Epidermal melanocyte (primary cell): ENCODE data around the gene ZNF526.

Source experiments
- DNase-seq: peaks from one replicate; pipeline ENCODE4 v3.0.0; 2011; ENCODE audit warnings: low spot score; ENCODE audit not compliant: insufficient read length

ZNF526 gene

DNA sequence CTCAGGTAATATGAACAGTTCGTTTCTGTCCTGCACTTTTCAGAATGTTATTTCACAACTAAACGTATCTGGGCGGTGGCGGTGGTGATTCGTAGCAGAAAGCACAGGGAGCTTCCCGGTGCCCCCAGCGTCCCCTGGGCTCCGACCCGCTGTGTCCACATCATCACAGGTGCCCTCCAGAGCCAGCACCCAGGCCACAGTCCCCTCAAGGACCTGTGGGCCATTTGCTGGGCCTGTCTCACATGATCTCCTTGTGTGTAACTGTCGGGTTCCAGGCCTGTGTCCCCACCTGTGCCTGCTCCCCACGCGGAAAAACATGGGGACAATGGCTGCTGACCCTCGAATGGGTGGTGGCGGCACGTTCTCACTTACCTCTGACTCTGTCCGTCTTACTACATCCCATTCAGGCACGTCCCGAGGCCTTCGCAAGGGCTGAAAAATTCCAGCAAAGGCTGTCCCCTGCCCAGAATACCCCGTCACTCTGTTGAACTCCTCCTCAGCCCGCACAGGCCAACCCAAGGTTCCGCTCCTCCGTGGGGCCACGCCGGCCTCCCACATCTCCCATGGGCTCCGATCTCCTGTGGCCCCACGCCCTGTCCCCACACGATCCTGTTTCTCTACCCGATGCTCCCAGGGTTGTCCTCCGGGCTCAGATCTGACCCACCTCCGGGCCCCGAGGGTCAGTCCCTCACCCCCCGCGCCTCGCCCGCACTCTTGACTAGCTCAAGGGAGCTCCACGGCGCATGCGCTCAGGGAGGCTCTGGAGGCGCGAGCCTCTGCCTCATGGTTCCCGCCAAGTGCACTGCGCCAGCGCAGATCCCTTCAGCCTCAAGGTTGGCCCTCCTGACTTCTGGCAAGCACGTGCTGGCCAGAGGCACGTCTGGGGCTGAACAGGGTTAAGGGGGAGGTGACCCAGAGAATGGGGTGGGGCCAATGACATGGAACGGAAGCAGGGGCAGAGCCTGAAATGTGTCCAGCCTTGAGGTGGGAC is 23.8 kb upstream of the ZNF526 start:
- no peak for DNase-seq

- DNase-seq, result no peak
Measured at GRCh38 chr19:42197375-42197817, 22.7 kb upstream of the ZNF526 start.

DNA sequence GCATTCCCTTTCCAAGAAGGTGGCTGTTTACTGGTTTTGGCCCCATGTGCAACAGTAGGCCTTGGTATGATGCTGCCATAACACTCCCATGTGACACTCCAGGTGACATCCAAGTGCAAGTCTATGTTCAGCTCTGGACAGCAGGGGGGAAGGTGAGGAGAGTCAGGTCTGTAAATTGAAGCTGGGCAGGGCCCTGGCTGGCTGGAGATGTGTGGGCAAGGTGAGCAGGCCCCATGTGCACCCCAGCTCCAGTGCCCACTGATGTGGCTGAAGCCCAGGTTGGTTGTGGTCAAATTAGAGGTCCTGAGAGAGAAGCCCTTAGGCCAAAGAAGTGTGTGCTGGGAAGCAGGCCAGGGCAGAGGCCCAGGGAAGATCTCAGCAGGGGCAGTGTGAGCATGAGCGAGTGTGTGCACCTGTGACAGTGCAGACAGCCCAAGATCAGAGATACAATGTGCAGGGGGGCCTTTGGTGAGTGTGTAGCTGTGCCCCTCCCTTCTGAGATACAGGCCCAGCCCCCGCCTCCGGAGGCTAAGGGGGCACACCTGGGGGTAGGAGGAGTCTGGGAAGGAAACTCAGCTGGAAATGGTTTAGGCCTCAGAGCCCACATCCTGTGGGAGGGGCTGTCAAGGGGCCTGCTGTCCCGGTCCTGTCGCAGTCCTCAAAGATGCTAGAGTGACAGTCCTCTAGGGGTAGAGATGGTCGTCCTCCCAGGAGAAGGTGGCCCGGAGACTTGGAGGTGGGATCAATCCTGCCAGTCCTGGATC is 21.3 kb upstream of the ZNF526 start:
- DNase-seq, result no peak

DNA sequence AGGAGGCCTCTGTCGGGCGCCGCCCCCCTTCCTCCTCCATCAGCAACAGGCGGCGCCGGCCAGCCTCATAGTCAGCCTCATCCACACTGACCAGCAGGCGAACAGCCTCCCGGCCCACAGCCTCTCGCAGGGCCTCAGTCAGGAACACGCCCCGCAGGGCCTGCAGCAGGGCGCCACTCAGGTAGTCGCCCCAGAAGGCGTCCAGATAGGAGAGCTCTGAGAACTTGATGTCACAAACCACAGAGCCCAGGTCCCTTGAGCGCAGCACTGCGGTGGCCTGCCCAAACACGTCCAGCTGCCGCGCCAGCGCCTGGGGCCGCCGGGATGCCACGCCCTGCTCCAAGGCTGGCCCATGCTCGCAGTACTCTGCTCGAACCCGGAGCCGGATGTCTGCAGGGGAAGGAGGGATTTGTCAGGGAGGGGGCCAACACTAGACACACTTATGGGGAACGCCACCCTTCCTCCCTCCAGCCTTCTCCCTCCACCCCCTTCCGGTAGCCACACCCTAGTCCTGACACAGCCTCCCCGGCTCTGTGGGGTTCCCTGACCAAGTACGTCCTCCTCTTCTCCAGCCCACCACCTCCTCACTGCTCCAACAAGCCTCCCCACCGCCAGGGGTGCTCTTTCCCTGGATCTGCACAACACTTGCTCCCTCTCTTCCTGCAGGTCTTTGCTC is 20.5 kb upstream of the ZNF526 start:
- no peak for DNase-seq

DNA sequence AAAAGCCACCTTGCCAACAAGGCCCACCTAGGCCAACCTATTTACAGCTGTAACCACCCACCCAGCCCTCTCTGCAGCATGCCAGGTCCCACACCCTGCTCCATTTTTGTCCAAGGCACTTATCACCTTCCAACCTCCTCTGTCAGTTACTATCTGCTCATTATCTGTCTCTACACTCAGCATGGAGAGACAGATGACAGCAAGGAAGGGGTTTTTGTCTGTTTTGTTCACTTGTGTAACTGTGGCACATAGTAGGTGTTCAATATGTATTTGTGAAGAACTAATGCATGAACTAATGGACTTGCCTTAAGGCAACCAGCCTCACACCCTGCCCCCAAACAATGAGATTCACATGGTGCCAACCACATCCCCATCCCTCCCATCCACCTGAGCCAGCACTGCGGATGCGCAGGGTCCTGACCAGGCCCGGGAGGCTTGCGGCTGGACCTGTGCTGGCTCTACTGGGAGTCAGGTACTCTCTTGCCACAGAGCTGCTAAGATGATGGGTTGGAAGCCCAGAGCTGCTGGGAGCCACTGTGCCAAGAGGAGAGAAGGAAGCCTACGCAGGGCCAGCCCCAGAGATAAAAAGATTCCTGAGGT is 19.9 kb upstream of the ZNF526 start:
- DNase-seq, result no peak

DNA sequence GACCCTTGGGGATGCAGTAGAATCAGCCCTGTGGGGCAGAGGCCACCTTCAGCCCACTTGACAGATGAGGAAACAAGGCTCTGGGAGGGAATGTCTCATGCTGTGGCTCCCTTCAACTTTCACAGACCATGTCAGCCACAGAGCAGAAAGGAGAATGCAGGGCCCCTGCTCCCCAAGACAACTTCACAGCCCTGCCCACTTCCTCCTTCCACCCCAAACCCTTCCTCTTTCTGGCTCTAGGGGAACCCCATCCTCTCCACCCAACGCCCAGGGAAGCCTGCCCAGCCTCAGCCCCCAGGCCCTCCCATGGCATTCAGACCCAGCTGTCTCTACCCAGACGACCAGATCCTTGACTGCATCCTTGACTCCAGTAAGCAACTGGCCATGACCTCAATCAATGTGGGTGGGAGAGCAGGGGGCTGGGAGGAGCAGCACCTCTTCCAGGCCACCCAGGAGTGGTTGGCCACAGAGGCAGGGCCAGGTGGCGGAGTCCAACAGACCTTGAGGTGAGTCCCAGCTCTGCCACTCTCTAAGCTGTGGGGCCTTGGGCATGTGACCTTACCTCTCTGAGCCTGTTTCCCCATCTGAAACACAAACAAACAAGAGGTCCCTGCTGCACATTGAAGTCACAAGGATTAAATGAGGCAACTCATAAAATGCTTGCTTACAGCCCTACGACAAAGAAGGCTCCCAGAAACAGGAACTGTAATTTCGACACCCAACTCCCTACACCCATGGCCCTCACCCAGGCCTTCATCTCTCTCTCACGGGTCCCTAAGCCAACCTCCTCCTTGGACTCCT is 18.4 kb upstream of the ZNF526 start:
- DNase-seq, result no peak

DNA sequence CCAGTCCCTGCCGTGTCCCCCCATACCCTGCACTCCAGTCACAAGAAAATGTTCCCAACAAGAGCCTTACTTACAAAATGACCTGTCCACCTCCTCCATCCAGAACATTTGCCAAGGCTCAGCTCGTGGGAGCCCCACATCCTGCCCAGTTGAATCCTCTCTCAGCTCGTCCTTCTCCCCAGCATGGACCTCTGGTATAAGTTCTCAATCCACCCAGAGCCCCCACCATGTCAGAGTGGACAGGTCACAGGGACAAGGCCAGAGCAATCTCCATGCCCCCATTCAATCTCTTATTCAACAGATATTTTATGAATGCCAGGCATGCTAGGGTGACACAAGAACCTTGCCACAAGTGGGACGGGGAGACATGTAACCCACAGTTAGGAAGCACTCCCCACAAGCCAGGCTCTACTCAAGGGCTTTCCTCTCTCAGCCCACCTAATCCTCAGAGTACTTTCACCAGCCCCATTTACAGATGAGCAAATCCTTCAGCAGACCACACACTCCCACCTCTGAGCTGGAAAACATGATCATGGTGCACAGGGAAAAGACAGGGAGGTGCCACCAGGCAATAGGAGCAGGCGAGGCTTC is 17.7 kb upstream of the ZNF526 start:
- DNase-seq, result no peak

GRCh38 chr19:42203700-42204099 is 16.4 kb upstream of the ZNF526 start:
- no peak for DNase-seq

- DNase-seq, result no peak
Measured at GRCh38 chr19:42204664-42205063, 15.4 kb upstream of the ZNF526 start.

- no peak for DNase-seq
Measured at GRCh38 chr19:42206871-42207755, 13.0 kb upstream of the ZNF526 start.

DNA sequence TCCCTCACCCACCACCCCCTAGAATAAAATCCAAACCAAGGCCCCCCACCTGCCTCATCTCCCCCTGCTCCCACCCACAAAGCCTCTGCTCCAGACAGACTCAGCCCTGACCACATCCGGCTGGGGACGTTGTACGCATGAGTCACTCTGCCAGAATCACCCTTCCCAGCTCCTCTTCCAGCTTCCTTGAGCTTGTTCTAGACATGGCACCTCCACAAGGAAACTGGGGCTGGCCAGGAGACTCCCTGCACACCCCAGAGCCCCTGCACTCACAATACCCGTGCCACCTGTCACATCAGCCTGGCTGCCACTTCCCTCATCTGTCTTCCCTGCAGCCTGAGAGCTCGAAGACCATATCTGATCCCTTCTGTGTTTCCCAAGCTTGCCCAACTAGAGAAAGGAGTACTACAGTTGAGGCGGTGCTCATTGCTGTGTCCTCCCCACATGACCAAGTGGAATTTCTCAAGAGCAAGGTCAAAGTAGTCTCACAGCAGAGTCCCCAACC is 12.3 kb upstream of the ZNF526 start:
- DNase-seq, result no peak

DNA sequence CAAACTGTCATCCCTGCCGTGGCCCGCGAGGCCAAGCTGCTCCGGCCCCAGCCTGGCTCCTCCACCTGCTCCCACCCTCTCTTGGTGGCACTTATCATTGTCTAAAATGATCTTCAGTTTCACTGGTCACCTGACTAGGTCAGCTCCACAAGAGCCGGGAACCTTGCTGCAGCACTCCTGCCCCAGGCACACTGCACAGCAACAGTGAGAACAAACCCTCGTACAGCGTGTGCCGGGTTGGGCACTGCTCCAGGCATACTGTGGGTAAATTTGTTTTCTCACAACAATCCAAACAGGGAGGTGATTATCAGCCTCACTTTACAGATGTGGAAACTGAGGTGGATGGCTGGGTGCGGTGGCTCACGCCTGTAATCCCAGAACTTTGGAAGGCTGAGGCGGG is 11.5 kb upstream of the ZNF526 start:
- DNase-seq, result no peak

DNA sequence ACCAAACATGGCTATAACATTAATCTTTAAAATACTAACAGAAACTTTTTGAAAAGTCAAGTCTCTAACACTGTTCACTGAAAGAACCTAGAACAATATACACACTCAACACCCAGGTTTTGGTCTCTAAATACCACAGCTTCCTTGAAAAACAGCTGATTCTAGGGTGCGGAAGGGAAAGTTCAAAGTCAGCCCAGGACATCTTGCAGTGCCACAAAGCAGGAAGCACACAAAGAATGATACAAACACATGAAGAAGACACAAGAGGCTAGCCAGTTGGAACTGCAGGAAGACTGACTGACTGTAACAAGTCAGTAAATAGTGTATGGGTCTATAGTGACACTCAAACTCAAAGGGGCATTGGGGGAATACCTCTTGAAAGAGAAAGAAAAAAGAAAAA is 7.2 kb upstream of the ZNF526 start:
- DNase-seq, result no peak

- DNase-seq, result no peak
Measured at GRCh38 chr19:42214810-42215485, 5.2 kb upstream of the ZNF526 start.

DNA sequence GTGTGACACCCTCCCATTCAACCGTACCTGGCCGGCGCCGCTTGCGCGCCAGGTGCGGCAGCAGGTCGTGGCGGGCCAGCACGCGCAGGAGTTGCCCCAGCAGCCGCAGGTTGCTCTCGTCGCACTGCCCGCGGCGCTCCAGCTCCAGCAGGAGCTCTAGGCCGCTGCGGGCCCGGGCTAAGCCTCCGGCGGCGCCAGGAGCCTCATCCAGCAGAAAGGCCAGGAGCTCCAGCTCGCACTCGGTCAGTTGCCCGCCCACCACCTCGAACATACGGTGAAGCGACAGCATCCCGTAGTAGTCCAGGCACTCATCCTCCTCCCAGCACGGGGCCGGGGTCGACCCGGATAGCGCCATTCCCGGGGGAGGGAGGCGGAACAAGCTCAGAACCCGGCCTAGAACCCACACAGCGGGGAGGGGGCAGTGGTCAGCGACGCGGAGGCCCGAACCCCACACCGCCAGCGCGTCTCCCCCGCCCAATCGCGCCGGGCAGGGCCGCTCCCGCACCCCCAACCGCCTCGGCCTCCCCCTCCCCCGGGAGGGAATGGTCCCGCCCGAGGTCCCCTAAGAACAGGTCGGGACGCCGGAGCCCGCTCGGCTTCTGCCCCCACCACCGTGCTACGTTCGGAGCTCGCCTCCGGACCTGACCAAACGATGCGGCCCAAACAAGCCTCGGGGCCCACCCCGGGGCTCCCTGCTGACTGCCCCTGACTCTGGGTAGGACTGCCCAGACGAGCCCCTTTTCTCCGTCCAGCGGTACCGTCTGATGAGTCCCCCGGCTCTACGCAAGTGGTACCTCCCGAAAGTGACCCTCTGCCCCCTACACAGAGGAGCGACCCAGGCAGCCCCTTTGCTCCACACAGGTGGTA is 3.2 kb upstream of the ZNF526 start:
- DNase-seq, result no peak

GRCh38 chr19:42217520-42218437 is 2.3 kb upstream of the ZNF526 start, which contains the start of gene DEDD2:
Gene DEDD2 (minus strand): TSS chr19:42217677. CDS start chr19:42217007, 670 bp downstream.
- peak; percentile 93 for DNase-seq
